ENCODE data around the gene ITPR3. TPM values are rescaled to one million over a fixed set of nuclear protein-coding genes. Genes with fewer than 3 reads are reported as not detected.

Gene ITPR3
- polyA plus RNA-seq, 3 donors = 7.5 to 8.1 (median 7.6) TPM

DNA sequence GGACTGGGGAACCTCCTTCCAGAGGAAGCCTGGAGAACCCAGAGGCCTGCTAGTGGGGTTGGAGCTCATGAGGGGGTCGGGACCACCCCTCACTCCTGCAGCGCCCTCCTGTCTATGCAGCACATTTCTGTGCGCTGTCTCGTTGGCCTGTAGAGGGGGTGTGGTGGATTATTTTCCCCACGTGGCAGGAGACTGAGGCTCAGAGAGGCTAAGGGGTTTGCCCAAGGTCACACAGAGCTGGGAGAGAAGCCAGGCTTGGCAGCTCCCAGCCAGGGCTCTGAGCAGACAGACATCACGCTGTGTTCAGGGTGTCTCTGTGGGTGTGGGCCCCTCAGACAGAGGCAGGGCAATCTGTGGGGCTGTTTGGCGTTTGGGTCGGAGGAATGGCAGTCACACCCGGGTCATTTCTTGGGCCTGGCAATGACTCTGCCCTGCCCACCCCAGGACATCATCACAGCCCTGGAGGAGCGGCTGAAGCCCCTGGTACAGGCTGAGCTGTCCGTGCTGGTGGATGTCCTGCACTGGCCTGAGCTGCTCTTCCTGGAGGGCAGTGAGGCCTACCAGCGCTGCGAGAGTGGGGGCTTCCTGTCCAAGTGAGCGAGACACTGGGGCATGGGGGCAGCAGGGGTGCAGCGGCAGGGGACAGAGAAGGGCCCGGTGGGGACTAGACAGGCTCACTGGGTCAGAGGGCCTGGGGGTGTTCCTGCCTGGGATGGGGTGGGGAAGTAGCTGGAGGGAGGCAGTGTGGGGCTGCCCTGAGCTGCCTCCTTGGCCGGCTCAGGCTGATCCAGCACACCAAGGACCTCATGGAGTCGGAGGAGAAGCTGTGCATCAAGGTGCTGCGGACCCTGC, 62.7 kb downstream of the ITPR3 start:
- DNase-seq (ENCODE audit: low read depth in 3 of 3, low spot score in 2 of 3) = no peak

DNA sequence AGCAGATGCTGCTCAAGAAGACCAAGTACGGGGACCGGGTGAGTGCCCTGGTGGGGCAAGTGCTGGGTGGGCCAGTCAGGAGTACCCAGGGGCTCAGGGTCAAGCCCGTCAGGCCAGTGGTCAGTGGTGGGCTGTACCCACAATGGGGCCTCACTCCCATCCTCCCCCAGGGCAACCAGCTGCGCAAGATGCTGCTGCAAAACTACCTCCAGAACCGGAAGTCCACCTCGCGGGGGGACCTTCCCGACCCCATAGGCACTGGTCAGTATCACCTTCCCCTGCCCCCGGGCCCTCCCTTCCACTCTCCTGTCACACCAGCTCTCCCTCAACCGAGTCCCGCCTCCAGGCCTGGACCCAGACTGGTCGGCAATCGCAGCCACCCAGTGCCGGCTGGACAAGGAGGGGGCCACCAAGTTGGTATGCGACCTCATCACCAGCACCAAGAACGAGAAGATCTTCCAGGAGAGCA, 63.3 kb downstream of the ITPR3 start:
- DNase-seq (ENCODE audit: low read depth in 3 of 3, low spot score in 2 of 3) = no peak

DNA sequence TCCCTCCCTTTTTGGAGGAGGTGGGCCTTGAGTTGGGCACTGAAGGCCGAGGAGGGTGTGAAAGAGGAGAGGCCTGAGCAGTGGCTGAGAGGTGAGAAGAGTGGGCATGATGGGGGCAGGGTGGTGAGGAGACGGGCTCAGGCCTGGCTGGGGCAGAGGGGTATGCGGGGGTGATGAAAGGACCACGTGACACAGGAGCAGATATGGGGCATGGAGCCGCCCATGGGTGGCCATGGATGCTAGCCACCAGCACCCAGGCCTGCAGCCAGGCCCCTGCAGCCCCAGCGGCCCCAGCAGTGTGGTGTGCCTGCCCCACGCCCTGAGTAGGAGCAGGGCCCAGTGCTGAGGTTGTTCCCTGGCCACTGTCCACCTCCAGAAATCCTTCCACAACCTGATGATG, 63.9 kb downstream of the ITPR3 start:
- DNase-seq (ENCODE audit: low read depth in 3 of 3, low spot score in 2 of 3) = no peak

DNA sequence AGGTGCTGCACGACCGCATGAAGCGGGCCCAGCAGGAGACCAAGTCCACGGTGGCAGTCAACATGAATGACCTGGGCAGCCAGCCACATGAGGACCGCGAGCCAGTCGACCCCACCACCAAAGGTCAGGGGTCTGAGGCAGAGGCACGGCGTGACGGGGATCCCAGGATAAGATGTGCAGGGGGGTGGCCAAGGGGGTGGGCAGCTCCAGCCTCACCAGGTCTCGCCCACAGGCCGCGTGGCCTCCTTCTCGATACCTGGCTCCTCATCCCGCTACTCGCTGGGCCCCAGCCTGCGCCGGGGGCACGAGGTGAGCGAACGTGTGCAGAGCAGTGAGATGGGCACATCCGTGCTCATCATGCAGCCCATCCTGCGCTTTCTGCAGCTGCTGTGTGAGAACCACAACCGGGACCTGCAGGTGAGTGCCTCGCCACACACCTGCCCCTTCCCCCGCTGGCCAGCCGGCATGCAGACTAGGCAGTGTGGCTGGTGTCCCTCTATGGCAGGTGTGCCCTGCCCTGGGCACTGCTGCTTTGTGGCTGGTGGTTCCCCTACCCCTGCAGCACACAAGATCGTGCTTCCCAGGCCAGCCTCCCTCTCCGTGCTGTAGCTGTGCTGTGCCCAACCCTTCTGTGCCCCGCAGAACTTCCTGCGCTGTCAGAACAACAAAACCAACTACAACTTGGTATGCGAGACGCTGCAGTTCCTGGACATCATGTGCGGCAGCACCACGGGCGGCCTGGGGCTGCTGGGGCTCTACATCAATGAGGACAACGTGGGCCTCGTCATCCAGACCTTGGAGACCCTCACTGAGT, 64.5 kb downstream of the ITPR3 start:
- no peak for DNase-seq (ENCODE audit: low read depth in 3 of 3, low spot score in 2 of 3)

DNA sequence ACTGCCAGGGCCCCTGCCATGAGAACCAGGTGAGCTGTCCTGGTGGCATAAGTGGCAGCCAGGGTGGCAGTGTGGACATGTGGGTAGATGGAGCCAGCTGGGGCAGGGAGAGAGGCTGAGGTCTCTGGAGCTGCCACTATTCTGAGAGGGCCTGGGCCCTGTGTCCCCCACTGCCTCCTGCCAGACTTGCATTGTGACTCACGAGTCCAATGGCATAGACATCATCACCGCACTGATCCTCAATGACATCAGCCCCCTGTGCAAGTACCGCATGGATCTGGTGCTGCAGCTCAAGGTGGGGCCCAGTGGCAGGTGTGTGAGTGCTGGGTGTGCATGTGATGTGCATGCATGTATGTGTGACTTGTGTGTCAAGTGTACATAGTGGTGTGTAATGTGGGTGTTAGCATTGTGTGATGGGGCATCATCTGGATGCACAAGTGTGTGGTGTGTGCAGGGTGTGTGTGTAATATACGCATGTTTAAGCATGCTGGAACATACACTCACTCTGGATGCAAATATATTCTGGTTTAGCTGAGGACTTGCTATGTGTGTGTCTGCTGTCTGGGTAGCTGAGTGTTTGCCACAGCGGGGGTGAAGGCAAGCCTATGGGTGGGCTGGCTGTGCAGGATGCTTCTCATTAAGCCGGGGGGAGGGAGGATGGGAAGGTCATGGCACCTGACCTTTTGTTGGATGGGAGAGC, 65.3 kb downstream of the ITPR3 start:
- DNase-seq (ENCODE audit: low read depth in 3 of 3, low spot score in 2 of 3) = no peak

DNA sequence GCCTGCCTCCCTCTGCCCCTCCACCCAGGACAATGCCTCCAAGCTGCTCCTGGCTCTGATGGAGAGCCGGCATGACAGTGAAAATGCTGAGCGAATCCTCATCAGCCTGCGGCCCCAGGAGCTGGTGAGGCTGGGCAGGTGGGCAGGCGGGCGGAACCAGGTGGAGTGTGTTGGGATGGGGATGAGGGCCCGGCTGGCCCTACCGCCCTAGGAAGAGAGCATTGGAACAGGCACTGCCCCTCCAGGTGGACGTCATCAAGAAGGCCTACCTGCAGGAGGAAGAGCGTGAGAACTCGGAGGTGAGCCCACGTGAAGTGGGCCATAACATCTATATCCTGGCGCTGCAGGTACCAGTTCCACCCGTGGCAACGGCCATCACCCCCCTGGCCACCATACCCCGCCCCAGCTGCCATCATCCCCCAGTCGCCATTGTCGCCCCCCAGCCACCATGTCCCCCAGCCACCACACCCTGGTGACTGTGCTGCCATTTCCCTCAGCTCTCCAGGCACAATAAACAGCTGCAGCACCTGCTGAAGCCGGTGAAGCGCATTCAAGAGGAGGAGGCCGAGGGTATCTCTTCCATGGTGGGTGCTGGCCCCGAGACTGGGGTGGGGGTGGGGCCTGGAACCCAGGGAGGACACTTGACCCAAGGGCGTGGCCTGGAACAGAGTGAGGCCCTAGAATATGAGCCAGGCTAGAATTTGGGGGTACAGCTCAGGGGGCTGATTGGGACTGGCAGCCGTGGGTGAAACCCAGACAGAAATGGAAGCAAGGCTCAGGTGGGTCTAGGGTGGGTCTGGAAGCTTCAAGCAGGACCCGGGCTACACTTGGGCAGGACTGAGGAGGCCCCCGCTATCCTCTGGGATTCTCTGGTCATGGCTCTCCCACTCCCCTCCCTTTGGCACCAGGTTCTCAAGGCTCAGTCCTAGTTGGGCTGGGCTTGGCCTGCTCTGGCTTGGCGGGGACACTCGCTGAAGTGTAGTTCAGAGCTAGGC, 66.2 kb downstream of the ITPR3 start:
- DNase-seq (ENCODE audit: low read depth in 3 of 3, low spot score in 2 of 3) = no peak

DNA sequence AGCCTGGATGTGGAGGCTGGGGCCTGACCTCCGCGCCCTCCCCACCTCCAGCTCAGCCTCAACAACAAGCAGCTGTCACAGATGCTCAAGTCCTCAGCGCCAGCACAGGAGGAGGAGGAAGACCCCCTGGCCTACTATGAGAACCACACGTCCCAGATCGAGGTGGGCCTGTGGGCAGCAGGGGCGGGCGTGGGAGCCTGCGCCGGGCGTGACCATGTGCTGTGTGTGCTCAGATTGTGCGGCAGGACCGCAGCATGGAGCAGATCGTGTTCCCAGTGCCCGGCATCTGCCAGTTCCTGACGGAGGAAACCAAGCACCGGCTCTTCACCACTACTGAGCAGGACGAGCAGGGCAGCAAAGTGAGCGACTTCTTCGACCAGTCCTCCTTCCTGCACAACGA, 66.9 kb downstream of the ITPR3 start:
- DNase-seq (ENCODE audit: low read depth in 3 of 3, low spot score in 2 of 3) = no peak

DNA sequence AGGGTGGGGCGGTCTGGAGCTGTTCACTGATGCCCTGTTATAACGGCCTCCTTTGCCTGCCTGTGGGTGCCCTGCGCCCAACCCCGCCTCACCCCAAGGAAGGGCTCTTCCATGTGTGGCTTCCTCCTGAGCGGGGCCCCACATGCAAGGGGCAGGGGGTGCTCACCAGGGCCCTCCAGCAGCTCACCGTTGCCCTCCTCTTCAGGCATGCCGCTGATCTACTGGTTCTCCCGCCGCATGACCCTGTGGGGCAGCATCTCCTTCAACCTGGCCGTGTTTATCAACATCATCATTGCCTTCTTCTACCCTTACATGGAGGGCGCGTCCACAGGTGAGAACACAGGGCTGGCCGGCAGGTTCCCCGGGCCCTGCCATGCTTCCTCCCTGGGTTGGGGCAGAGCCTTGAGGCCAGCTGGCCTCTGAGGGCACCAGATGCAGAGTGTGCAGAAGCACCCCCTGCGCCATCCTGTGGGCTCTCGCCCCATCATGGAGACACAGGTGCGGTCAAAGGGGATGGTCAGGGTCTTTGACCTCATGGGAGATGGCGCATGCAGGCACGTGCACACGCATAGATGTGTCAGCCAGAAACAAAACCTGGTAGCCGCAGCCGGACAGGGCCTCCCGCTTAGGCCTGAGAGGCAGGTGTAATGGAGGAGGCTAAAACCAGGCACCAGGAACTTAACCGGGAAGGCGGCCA, 67.5 kb downstream of the ITPR3 start:
- no peak for DNase-seq (ENCODE audit: low read depth in 3 of 3, low spot score in 2 of 3)

DNA sequence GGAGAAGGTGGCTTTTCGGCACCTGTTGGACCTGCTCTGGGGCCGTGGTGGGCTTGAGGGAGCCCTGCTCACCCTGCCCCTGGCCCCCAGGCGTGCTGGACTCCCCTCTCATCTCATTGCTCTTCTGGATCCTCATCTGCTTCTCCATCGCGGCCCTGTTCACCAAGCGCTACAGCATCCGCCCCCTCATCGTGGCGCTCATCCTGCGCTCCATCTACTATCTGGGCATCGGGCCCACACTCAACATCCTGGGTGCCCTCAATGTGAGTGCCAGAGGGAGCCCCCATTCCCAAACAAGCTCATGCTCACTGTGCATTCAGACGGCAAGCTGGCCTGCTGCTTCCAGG, 68.0 kb downstream of the ITPR3 start:
- no peak for DNase-seq (ENCODE audit: low read depth in 3 of 3, low spot score in 2 of 3)

DNA sequence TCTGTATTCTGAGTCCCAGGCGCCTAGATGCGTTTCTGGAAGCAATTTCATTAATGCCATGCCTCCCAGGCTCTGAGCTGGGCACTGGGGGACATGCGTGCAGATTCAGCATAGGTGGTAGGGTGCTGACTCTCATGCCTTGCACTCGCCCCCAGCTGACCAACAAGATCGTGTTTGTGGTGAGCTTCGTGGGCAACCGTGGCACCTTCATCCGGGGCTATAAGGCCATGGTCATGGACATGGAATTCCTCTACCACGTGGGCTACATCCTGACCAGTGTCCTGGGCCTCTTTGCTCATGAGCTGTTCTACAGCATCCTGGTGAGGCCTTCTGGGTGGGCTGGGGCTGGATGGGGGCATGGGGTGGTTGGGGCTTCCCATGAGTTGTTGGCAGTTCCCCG, 68.8 kb downstream of the ITPR3 start:
- DNase-seq (ENCODE audit: low read depth in 3 of 3, low spot score in 2 of 3) = no peak

DNA sequence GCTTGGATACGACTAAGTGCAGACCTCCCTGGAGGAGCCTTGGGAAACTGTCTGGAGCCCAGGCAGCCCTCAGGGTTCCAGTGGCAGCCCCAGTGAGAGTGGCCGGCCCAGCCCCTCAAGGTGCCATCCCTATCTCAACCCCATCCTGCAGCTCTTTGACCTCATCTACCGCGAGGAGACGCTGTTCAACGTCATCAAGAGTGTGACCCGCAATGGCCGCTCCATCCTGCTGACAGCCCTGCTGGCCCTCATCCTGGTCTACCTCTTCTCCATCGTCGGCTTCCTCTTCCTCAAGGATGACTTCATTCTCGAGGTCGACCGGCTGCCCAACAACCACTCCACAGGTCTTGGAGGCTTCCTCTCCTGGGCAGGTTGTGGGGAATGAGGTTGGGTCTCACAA, 69.6 kb downstream of the ITPR3 start:
- no peak for DNase-seq (ENCODE audit: low read depth in 3 of 3, low spot score in 2 of 3)

DNA sequence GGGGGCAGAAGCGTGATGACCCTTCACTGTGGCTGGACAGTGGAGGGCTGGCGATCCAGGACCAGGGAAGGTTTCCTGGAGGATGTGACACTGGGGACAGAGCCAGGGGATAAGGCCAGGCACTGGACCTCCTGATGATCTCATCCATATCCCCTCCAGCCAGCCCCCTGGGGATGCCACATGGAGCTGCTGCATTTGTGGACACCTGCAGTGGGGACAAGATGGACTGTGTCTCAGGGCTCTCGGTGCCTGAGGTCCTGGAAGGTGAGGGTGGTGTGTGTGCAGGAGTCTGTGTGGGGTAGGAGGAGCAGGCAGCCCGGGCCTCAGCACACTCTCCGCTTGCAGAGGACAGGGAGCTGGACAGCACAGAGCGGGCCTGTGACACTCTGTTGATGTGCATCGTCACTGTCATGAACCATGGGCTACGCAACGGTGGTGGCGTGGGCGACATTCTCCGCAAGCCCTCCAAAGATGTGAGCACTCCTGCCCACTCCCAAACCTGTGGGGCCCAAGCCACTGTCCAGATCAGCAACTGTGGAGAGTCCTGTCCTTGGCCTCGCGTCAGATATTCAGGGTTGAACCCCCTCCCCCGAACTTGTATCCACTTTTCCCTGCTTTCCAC, 70.4 kb downstream of the ITPR3 start:
- DNase-seq (ENCODE audit: low read depth in 3 of 3, low spot score in 2 of 3) = no peak

DNA sequence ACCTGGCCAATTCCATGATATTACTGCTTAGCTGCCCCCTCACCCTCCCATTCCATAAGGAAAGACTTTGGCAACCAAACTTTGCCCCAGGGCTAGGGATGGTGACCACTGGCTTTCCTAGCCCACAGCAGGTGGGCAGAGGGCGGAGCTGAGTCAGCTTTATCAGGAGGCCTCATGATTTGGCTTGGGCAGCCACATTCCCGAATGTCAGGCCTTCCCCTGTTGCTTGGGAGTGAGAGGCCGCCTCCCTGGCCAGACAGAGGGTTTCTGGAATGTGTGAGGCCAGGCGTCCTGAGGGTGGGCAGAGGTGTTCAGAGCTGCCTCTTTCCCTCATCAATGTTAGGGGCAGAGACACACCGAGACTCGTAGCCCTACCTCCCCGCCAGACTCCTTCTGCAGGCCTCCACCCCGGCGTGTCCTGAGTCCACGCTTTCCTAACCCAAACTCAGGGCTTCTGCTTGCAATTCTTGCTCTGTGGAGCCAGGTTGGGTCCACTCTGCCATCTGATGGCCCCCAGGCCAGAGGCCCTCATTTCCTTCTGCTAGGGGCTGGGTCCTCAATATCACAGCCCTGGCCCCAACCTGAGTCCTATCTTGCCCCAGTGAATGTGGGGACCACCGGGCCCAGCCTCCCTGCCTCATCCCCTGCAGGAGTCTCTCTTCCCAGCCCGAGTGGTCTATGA, 71.1 kb downstream of the ITPR3 start:
- DNase-seq (ENCODE audit: low read depth in 3 of 3, low spot score in 2 of 3) = no peak

DNA sequence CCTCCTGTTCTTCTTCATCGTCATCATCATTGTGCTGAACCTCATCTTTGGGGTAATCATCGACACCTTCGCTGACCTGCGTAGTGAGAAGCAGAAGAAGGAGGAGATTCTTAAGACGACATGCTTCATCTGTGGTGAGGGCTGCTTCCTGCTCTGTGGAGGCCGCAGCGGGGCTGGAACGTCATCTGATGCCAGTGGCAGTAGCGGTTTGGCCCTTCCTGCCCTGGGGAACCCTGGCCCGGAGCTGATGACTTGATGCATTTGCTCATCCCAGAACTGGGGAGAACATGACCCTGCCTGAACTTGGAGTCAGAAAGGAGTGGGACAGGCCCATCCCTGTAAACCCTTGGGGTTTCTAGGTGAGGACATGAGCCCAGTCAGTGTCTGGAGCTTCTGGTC, 71.6 kb downstream of the ITPR3 start:
- DNase-seq (ENCODE audit: low read depth in 3 of 3, low spot score in 2 of 3) = no peak

DNA sequence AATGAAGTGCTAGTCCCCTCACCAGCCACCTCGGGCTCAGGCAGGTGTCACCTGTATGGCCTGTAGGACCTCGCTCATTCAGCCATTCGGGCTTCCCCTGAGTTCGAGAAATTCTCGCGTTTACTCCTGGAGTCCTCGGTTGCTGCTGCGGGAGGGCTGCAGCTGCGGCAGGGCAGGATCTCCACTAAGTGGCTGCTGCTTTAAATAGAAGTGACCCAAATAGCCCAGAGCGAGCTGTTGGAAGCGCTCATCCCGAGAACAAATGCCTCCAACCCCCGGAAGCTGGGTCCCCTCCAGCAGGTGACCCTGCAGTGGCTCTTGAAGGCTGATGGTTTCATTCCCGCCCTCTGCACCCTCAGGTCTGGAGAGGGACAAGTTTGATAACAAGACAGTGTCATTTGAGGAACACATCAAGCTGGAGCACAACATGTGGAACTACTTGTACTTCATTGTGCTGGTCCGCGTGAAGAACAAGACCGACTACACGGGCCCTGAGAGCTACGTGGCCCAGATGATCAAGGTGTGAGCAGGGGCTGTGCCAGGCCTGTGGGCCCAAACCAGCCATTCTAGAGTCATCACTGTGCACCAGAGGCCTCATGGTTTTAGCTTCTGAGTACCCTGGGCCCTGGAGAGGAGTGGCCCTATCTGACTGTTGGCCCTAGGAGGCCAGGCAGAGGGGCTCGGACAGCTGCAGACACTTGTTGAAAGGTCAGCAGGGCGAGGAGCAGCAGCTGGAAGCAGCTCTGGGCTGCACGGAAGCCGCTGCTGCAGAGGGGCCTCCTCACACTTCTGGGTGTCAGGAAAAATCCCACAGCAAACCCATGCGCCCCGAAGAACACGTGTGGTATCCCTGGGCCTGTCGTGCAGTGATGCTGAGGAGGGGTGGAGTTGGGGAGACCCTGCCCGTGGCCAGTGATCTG, 72.3 kb downstream of the ITPR3 start:
- DNase-seq (ENCODE audit: low read depth in 3 of 3, low spot score in 2 of 3) = no peak

DNA sequence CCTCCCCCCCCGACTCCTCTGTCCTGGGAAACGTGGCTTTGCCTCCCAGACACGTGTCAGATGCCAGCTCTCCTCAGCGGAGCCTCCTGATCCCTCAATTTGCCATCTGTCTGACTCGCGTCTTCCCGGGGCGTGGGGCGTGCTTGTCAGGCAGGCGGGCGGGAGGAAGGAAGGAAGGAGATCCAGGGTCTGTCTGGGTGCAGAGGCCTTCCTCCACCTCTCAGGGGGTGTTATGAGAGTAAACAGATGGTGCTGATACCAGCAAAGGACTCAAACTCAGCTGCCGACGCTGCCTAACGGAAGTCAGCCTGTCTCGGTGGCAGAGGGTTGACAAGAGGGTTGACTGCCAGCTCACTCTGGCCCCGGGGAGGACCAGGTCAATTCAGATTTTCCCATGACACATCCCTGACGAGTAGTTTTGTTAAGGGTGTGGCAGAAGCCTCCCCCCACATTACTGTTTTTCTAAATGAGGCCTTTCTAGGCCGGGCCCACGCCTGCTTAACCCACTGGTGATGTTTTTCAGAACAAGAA, 73.3 kb downstream of the ITPR3 start:
- no peak for DNase-seq (ENCODE audit: low read depth in 3 of 3, low spot score in 2 of 3)

DNA sequence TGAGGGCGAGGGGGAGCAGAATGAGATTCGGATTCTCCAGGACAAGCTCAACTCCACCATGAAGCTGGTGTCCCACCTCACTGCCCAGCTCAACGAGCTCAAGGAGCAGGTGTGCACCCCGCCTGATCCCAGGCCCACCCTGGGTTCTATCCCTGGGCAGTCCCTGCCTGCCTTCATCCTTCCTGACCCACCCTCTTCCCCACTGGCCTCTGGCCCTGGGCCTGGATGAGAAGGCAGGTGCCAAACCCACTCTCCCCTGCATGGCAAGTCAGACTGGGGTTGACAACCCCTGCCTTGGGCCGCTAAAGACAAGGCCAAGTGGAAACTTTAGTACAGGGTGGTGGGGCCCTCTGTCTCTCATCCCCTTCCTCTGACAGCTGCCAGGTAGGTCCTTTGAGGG, 73.9 kb downstream of the ITPR3 start:
- DNase-seq (ENCODE audit: low read depth in 3 of 3, low spot score in 2 of 3) = no peak
